IPS-18a (cell line): ENCODE measurements around the gene RNF2.

Experiments
- H3K27ac ChIP-seq: one replicate; pipeline ENCODE4 v1.5.1; 2013; ENCODE audit warnings: low read length
- H3K27me3 ChIP-seq: one replicate; pipeline ENCODE4 v1.6.1; 2013; ENCODE audit warnings: mild to moderate bottlenecking, low read length; ENCODE audit not compliant: control insufficient read depth, insufficient read depth
- H3K36me3 ChIP-seq: one replicate; pipeline ENCODE4 v1.6.1; 2013; ENCODE audit warnings: low read depth, low read length; ENCODE audit not compliant: control insufficient read depth
- H3K4me1 ChIP-seq: one replicate; pipeline ENCODE4 v1.6.1; 2013; ENCODE audit warnings: low read depth, low read length; ENCODE audit not compliant: control insufficient read depth
- H3K4me3 ChIP-seq: one replicate; pipeline ENCODE4 v1.5.1; 2013; ENCODE audit warnings: low read length
- H3K9ac ChIP-seq: one replicate; pipeline ENCODE4 v1.6.1; 2013; ENCODE audit warnings: mild to moderate bottlenecking, low read length, moderate library complexity
- H3K9me3 ChIP-seq: one replicate; pipeline ENCODE4 v1.6.1; 2013; ENCODE audit warnings: low read depth, low read length; ENCODE audit not compliant: control insufficient read depth

RNF2 gene

DNA sequence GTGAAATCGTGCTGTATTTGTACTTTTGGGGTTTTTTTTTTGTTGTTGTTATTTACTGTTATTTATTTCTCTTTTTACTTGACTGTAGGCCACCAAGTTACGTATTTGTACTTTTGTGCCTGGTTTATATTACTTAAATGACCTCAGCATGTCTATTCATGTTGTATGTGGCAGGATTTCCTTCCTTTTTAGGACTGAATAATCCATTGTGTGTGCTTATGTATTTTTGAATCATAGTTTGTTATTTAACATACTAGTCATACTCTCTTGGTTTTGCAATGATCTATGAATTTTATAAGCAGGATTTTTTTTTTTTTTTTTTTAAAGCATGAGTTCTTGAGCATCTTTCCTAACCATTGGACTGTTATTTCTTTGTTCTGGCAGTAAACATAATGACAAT, 51.2 kb downstream of the RNF2 start:
- Histone ChIP-seq H3K36me3 (peaks cover 57% of the 10 kb centered on the region), H3K9me3 (no peaks in the 10 kb centered on the region)

DNA sequence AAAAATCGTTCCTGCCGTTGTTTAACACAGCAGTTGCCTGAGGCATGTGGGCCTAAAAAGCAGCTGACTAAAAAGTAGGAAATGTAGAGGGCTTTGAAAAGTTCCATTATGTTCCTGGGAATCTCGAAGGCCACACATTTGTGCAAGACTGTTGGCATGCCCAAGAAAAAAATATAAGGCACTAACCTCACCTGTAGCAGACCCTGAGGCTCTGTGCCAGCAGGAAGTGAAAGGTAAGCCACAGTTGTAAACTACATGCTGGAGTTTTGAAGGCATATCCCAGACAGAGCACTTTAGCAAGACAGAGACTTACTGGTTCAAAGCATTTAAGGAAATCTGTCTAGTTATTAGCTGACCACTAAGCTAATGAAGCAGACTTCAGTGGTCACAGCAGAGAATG, 58.7 kb downstream of the RNF2 start:
- H3K36me3 ChIP-seq = peaks cover 16% of the 10 kb centered on the region

More for the DNA sequence above, 51.2 kb downstream of the RNF2 start:
- no peaks in the 10 kb centered on the region for H3K4me1 ChIP-seq
- H3K27me3 ChIP-seq = no peaks in the 10 kb centered on the region
- no peak overlapping the region for H3K4me3 ChIP-seq
- H3K9ac ChIP-seq = no peak overlapping the region
- H3K27ac ChIP-seq = no peak overlapping the region

DNA sequence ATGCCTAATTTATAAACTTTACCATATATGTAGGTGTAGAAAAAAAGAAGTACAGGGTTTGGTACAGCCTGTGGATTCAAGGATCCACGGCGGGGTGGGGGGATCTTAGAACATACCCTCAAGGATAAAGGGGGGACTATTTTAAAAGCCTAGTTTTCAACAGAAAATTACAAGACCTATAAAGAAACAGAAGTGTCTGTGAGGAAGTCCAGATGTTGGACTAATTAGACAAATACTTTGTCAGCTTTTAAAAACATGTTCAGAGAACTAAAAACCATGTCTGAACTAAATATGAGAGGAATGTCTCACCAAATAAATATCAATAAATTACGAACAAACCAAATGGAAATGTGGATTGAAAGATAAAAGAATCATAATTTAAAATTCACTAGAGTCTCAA, 59.8 kb downstream of the RNF2 start:
- H3K4me3 ChIP-seq = no peak overlapping the region
- no peak overlapping the region for H3K9ac ChIP-seq
- no peak overlapping the region for H3K27ac ChIP-seq
- peaks cover 15% of the 10 kb centered on the region for H3K36me3 ChIP-seq
- no peaks in the 10 kb centered on the region for H3K27me3 ChIP-seq
- no peaks in the 10 kb centered on the region for H3K9me3 ChIP-seq
- H3K4me1 ChIP-seq = no peaks in the 10 kb centered on the region

More for the DNA sequence above, 58.7 kb downstream of the RNF2 start:
- Histone ChIP-seq H3K9ac (no peak overlapping the region), H3K9me3 (no peaks in the 10 kb centered on the region), H3K27ac (no peak overlapping the region), H3K27me3 (no peaks in the 10 kb centered on the region), H3K4me3 (no peak overlapping the region), H3K4me1 (no peaks in the 10 kb centered on the region)

DNA sequence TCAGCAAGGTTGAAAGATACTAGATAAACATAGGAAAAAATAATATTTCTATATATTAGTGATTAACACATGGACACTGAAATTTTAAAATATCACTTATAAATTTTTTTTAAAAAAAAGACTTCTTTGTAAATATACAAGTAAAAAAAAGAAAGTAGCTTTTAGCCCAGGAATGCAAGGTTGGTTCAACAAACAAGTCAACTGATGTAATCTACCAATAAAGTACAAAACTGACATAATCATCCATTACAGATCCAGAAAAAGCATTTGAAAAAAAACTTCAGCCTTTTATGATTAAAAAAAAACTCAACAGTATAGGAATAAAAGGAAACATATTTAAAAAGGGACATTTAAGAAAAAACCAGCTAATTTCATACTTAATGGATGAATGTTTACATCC, 63.0 kb downstream of the RNF2 start:
- H3K4me3 ChIP-seq = no peak overlapping the region
- no peak overlapping the region for H3K9ac ChIP-seq
- H3K9me3 ChIP-seq = no peaks in the 10 kb centered on the region
- no peaks in the 10 kb centered on the region for H3K36me3 ChIP-seq
- no peak overlapping the region for H3K27ac ChIP-seq
- no peaks in the 10 kb centered on the region for H3K4me1 ChIP-seq
- no peaks in the 10 kb centered on the region for H3K27me3 ChIP-seq

DNA sequence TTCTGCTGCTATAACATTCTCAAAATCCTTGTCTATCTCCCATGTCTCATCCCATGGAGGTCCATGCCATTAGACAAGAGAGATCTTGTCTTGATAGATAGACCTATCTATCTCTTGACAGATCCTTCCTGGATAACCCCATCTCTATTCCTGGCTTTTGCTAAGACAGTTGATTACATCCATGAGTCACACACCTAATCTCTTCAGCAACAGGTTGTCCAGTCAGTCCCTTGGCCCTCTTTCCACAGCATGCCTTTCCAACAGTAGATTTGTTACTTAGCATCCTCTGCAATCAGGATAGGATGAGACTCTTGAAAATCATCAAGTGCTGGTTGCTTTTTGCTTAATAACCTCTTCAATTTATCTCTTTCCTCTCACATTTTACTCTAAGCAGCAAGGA, 64.8 kb downstream of the RNF2 start:
- Histone ChIP-seq H3K9me3 (no peaks in the 10 kb centered on the region), H3K4me1 (no peaks in the 10 kb centered on the region), H3K4me3 (no peak overlapping the region), H3K36me3 (no peaks in the 10 kb centered on the region), H3K27me3 (no peaks in the 10 kb centered on the region), H3K27ac (no peak overlapping the region), H3K9ac (no peak overlapping the region)

DNA sequence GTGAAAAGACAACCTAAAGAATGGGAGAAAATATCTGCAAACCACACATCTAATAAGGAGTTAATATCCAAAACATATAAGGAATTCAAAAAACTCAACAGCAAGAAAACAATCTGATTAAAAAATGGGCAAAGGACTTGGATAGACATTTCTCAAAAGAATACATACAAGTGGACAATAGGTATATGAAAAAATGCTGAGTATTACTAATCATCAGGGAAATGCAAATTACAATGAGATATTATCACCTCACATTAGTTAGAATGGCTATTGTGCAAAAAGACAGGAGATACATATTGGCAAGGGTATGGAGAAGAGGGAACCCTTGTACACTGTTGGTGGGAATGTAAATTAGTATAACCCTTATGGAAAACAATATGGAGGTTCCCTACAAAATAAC, 66.5 kb downstream of the RNF2 start:
- no peak overlapping the region for H3K4me3 ChIP-seq
- no peaks in the 10 kb centered on the region for H3K27me3 ChIP-seq
- H3K9ac ChIP-seq = no peak overlapping the region
- H3K27ac ChIP-seq = no peak overlapping the region
- H3K9me3 ChIP-seq = no peaks in the 10 kb centered on the region
- no peaks in the 10 kb centered on the region for H3K36me3 ChIP-seq
- no peaks in the 10 kb centered on the region for H3K4me1 ChIP-seq

DNA sequence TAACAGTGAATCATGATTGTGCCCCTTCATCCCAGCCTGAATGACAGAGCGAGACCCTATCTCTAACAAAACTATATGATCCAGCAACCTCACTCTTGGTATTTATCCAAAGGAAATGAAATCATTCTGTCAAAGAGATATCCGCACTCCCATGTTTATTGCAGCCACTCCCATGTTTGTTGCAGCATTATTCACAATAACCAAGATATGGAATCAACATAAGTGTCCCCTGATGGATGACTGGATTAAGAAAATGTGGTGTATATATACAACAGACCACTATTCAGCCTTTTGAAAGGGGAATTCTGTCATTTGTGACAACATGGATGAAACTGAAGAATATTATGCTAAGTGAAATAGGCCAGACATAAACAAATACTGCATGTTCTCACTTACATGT, 67.0 kb downstream of the RNF2 start:
- H3K4me3 ChIP-seq = no peak overlapping the region

DNA sequence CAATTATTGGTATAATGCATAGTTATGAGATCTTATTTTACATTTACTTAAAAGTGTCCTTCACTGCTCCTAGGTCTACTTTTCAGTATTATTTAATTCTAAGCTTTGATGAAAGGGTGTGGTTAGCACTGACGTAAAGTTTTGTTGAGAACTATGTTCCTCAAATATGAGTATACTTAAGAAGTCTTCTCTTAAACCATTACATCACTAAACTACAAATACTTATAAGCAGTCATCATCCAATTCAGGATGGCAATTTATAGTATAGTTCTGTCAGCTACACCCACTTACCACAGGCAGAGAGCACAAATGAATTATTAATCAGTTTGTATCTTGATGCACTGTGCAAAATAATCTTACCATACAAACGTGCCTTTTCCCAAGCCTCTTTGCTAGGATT, 84.3 kb downstream of the RNF2 start:
- H3K27ac ChIP-seq = no peak overlapping the region
- no peaks in the 10 kb centered on the region for H3K27me3 ChIP-seq
- H3K36me3 ChIP-seq = peaks cover 7% of the 10 kb centered on the region
- H3K4me3 ChIP-seq = no peak overlapping the region
- H3K4me1 ChIP-seq = no peaks in the 10 kb centered on the region
- H3K9me3 ChIP-seq = no peaks in the 10 kb centered on the region
- H3K9ac ChIP-seq = no peak overlapping the region

More for the DNA sequence above, 67.0 kb downstream of the RNF2 start:
- no peaks in the 10 kb centered on the region for H3K9me3 ChIP-seq
- H3K4me1 ChIP-seq = no peaks in the 10 kb centered on the region
- no peak overlapping the region for H3K27ac ChIP-seq
- no peaks in the 10 kb centered on the region for H3K36me3 ChIP-seq
- no peaks in the 10 kb centered on the region for H3K27me3 ChIP-seq
- no peak overlapping the region for H3K9ac ChIP-seq

DNA sequence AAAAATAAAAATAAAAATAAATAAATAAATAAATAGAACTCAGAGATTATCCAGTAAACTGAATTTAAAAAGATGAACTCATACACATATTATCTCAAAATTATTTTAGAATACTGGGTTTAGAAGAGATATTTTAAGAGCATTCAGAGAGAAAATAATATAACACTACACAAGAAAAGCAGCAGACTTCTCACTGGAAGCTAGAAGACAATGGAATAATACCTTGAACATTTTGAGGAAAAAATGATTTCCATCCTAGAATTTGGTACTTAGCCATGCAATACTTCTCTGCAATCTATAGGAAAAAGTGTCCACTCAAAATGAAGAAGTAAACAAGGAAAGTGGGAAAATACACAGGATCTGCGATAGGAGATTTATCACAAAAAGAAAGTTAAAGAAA, 87.2 kb downstream of the RNF2 start:
- Histone ChIP-seq H3K4me3 (no peak overlapping the region), H3K27ac (no peak overlapping the region), H3K27me3 (no peaks in the 10 kb centered on the region), H3K9ac (no peak overlapping the region), H3K4me1 (no peaks in the 10 kb centered on the region), H3K36me3 (peaks cover 17% of the 10 kb centered on the region), H3K9me3 (no peaks in the 10 kb centered on the region)

DNA sequence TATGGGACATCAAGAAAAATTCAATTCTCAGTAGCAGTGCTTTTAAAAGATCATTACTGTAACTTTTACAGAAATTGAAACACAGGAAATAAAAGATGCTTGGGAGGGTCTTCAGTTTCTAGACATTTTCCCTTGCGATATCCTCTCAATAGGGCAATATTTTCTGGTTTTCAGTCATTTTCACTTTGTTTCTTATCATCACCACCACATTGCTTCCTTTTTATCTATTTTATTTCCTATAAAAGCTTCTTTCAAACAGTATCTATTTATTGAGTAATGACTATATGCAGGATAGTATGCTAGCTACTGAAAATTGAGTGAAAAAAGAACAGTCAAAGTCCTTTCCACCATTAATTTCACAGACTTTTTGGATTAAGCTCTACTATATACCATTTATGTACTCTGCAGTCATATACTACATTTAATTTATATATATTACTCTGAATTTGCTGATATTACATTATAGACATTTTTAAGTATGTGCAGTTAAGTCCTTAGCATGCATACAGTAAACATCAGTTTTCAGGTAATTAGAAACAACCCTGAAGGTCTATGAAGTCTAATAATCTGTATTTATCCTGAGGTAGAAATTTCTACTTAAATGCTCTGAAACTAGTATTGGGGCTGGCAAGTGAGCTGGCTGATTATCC, 92.7 kb downstream of the RNF2 start:
- no peaks in the 10 kb centered on the region for H3K27me3 ChIP-seq
- H3K27ac ChIP-seq = no peak overlapping the region
- H3K9me3 ChIP-seq = no peaks in the 10 kb centered on the region
- H3K9ac ChIP-seq = no peak overlapping the region
- H3K4me3 ChIP-seq = no peak overlapping the region
- peaks cover 19% of the 10 kb centered on the region for H3K36me3 ChIP-seq
- H3K4me1 ChIP-seq = no peaks in the 10 kb centered on the region

DNA sequence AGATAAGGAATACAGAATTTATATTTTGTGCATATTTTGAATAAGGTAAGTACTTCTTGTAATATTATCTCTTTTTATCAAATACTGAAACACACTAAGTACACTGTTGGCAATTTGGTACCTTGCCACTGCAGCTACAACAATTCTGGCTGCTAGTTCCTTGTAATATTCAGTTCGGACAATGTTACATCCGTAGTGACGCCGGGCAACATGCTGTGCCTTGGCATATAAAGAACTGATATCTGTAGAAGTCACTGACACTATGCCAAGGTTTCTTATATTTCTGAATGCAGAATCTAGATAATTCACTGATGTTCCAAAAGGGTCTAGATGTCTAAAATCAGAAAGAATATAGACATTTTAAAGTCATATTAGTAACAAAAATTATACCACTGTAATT, 93.9 kb downstream of the RNF2 start:
- Histone ChIP-seq H3K9ac (no peak overlapping the region), H3K9me3 (no peaks in the 10 kb centered on the region), H3K4me3 (no peak overlapping the region), H3K36me3 (peaks cover 27% of the 10 kb centered on the region), H3K4me1 (no peaks in the 10 kb centered on the region), H3K27me3 (no peaks in the 10 kb centered on the region), H3K27ac (no peak overlapping the region)

DNA sequence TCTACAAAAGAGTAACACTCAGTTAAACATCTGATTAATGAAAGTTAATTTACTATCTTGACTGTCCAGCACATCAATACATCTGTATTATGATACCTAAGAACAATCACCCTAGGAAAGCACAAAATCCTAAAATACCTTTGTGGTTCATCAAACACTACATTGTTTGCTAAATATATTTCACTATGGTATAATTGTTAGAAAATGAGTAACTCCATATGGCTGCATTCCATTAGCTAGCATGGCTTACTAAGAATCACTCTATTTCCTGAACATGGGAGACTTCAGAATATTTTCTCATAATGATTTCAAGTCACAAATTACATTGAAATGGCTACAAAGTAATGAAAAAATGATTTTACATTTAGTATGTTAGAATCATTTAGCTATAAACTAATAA, 98.9 kb downstream of the RNF2 start:
- no peak overlapping the region for H3K27ac ChIP-seq
- H3K4me3 ChIP-seq = no peak overlapping the region
- H3K36me3 ChIP-seq = peaks cover 26% of the 10 kb centered on the region
- no peak overlapping the region for H3K9ac ChIP-seq
- H3K9me3 ChIP-seq = no peaks in the 10 kb centered on the region
- no peaks in the 10 kb centered on the region for H3K4me1 ChIP-seq
- no peaks in the 10 kb centered on the region for H3K27me3 ChIP-seq
